ENCODE measurements around the gene RNF182. TPM values are rescaled to one million over a fixed set of nuclear protein-coding genes. Genes with fewer than 3 reads are reported as not detected.

RNF182 gene
- total and polyA plus RNA-seq, 9 of the 15 experiments (the other 6 are each of a cell fraction or from before 2014, with no cell fraction given), result 12.8 to 22.8 (median 17.5) TPM

GRCh38 chr6:13907001-13907350 lies 17.8 kb upstream of the RNF182 start:
- DNase-seq (ENCODE audit: extremely low read depth in 1 of 4, low spot score in 3 of 4) (no peak), ATAC-seq (no peak), FAIRE-seq (no peak)
- H3K9ac ChIP-seq (ENCODE audit: insufficient read depth in 1 of 2, low read depth in 2 of 2, low read length in 2 of 2), result no peak overlapping the region
- 0% methylated on average over 2 of the region's 2 CpGs for WGBS (ENCODE audit: insufficient coverage, low coverage, missing lambda C conversion rate)
- ChIA-PET CTCF (ENCODE audit: low intra/inter-chr PET ratio) (no interaction called here), POLR2A (no interaction called here)
- intact Hi-C loops (cut with micrococcal nuclease), result loop anchor here (5.0 to 10.0 kb wide), 2 partner anchors 220 to 332 kb away; partner anchors contain the start of gene SIRT5
- no peaks in the 10 kb centered on the region for H3K9me3 ChIP-seq (replicated peaks; ENCODE audit: control insufficient read depth, insufficient read depth, low read depth, low read length)
- no peaks in the 10 kb centered on the region for H3K9me1 ChIP-seq (ENCODE audit: control insufficient read depth, insufficient read depth, low read length)
- H3K79me2 ChIP-seq (ENCODE audit: control insufficient read depth, insufficient read depth, low read length), result no peaks in the 10 kb centered on the region
- H3K4me3 ChIP-seq, result no peak overlapping the region
- H3K27me3 ChIP-seq (ENCODE audit: control insufficient read depth in 2 of 2, insufficient read depth in 2 of 2, low read length in 2 of 2), result peaks cover 0 to 8% of the 10 kb centered on the region in 2 experiments; a peak in 2 of 5 replicates
- in situ Hi-C loops (cut with MboI), result loop anchor here (5.0 kb wide), 1 partner anchor 240 kb away; no protein-coding TSS in a partner anchor
- H3K4me1 ChIP-seq (replicated peaks in 1 of 2; ENCODE audit: control insufficient read depth in 2 of 2, insufficient read depth in 2 of 2, low read length in 2 of 2), result peaks cover 7 to 12% of the 10 kb centered on the region in 2 experiments; a peak in 4 of 5 replicates
- no peak overlapping the region for H3K27ac ChIP-seq (ENCODE audit: extremely low read depth, low read depth, low read length)
- TF ChIP-seq MCM5 (IDR thresholded peaks at IDR 0.05; ENCODE audit: low read depth) (no peak), SNIP1 (IDR thresholded peaks at IDR 0.05; ENCODE audit: low read depth) (no peak), KLF6 (CRISPR knock-in tag; IDR thresholded peaks at IDR 0.05; ENCODE audit: borderline replicate concordance) (no peak), SMAD1 (IDR thresholded peaks at IDR 0.05; ENCODE audit: low read depth, low read length, partially characterized antibody) (no peak), ZNF76 (CRISPR knock-in tag; IDR thresholded peaks at IDR 0.05; ENCODE audit: borderline replicate concordance) (no peak), DACH1 (IDR thresholded peaks at IDR 0.05; ENCODE audit: partially characterized antibody) (no peak), MAFK (IDR thresholded peaks at IDR 0.05; ENCODE audit: low read length) (no peak), HDAC1 (IDR thresholded peaks at IDR 0.05) (no peak), MCM3 (IDR thresholded peaks at IDR 0.05) (no peak), ZNF121 (CRISPR knock-in tag; conservative IDR thresholded peaks at IDR 0.05) (no peak), ZNF212 (CRISPR knock-in tag; IDR thresholded peaks at IDR 0.05) (no peak), TGIF2 (CRISPR knock-in tag; IDR thresholded peaks at IDR 0.05) (no peak), HNRNPK (IDR thresholded peaks at IDR 0.05; ENCODE audit: low read depth, low read length, poor library complexity, severe bottlenecking) (no peak), ASH1L (IDR thresholded peaks at IDR 0.05; ENCODE audit: borderline replicate concordance, low read depth, partially characterized antibody) (no peak)
- TF ChIP-seq, protein P1, sequence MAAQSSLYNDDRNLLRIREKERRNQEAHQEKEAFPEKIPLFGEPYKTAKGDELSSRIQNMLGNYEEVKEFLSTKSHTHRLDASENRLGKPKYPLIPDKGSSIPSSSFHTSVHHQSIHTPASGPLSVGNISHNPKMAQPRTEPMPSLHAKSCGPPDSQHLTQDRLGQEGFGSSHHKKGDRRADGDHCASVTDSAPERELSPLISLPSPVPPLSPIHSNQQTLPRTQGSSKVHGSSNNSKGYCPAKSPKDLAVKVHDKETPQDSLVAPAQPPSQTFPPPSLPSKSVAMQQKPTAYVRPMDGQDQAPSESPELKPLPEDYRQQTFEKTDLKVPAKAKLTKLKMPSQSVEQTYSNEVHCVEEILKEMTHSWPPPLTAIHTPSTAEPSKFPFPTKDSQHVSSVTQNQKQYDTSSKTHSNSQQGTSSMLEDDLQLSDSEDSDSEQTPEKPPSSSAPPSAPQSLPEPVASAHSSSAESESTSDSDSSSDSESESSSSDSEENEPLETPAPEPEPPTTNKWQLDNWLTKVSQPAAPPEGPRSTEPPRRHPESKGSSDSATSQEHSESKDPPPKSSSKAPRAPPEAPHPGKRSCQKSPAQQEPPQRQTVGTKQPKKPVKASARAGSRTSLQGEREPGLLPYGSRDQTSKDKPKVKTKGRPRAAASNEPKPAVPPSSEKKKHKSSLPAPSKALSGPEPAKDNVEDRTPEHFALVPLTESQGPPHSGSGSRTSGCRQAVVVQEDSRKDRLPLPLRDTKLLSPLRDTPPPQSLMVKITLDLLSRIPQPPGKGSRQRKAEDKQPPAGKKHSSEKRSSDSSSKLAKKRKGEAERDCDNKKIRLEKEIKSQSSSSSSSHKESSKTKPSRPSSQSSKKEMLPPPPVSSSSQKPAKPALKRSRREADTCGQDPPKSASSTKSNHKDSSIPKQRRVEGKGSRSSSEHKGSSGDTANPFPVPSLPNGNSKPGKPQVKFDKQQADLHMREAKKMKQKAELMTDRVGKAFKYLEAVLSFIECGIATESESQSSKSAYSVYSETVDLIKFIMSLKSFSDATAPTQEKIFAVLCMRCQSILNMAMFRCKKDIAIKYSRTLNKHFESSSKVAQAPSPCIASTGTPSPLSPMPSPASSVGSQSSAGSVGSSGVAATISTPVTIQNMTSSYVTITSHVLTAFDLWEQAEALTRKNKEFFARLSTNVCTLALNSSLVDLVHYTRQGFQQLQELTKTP (IDR thresholded peaks at IDR 0.05; ENCODE audit: low read depth in 1 of 2, partially characterized antibody in 2 of 2), result no peak
- TF ChIP-seq, protein P2, sequence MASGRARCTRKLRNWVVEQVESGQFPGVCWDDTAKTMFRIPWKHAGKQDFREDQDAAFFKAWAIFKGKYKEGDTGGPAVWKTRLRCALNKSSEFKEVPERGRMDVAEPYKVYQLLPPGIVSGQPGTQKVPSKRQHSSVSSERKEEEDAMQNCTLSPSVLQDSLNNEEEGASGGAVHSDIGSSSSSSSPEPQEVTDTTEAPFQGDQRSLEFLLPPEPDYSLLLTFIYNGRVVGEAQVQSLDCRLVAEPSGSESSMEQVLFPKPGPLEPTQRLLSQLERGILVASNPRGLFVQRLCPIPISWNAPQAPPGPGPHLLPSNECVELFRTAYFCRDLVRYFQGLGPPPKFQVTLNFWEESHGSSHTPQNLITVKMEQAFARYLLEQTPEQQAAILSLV (tag; IDR thresholded peaks at IDR 0.05), result no peak
- no peak overlapping the region for H2AFZ ChIP-seq (ENCODE audit: low read depth, low read length)
- H3K36me3 ChIP-seq (ENCODE audit: control insufficient read depth, insufficient read depth, low read length), result no peaks in the 10 kb centered on the region
- H4K20me1 ChIP-seq (replicated peaks; ENCODE audit: control insufficient read depth, insufficient read depth, low read length), result no peaks in the 10 kb centered on the region
- no peak overlapping the region for H3K4me2 ChIP-seq (ENCODE audit: insufficient read depth, low read length)
- no TSS peak for BruUV-seq (replicated peaks)
